NCI-H446 (cell line): Measurements from ENCODE around the gene TMEM35B.
"Not testable (repeated sequence)": the region's sequence is repeated elsewhere in the genome, so short reads cannot be mapped to it uniquely, and the experiment has no call there.

Experiments used
- DNase-seq, 2 experiments: peaks; one replicate each; lab custom pipeline; 2025; lab: John Stamatoyannopoulos, UW

TMEM35B gene

GRCh38 chr1:34976384-34977209 lies 8.6 kb downstream of the TMEM35B start:
- DNase-seq: no peak

GRCh38 chr1:34975771-34976170 lies 9.4 kb downstream of the TMEM35B start:
- no peak for DNase-seq

- no peak for DNase-seq
Observed at GRCh38 chr1:34975338-34975737, 9.8 kb downstream of the TMEM35B start.

- no peak for DNase-seq
Observed at GRCh38 chr1:34974626-34975025, 10.5 kb downstream of the TMEM35B start.

GRCh38 chr1:34973326-34973725 lies 11.8 kb downstream of the TMEM35B start:
- DNase-seq: no peak

- no peak for DNase-seq
Observed at GRCh38 chr1:34970829-34971228, 14.3 kb downstream of the TMEM35B start.

- no peak for DNase-seq
Observed at GRCh38 chr1:34970220-34970735, 14.9 kb downstream of the TMEM35B start.

GRCh38 chr1:34968297-34968696 lies 16.9 kb downstream of the TMEM35B start:
- not testable (repeated sequence) for DNase-seq

GRCh38 chr1:34967672-34968071 lies 17.5 kb downstream of the TMEM35B start:
- DNase-seq: not testable (repeated sequence)

GRCh38 chr1:34965597-34965996 lies 19.6 kb downstream of the TMEM35B start:
- no peak for DNase-seq

GRCh38 chr1:34950428-34950827 lies 34.7 kb downstream of the TMEM35B start:
- DNase-seq: no peak

- DNase-seq: not testable (repeated sequence)
Observed at GRCh38 chr1:34948739-34949138, 36.4 kb downstream of the TMEM35B start.

- not testable (repeated sequence) for DNase-seq
Observed at GRCh38 chr1:34947641-34948314, 37.4 kb downstream of the TMEM35B start.

GRCh38 chr1:34946211-34946610 lies 38.9 kb downstream of the TMEM35B start:
- DNase-seq: no peak

GRCh38 chr1:34941798-34942197 lies 43.3 kb downstream of the TMEM35B start:
- not testable (repeated sequence) for DNase-seq
